WTC11 (cell line): Measurements from ENCODE around the gene RYR2. TPM values are rescaled to one million over a fixed set of nuclear protein-coding genes. Genes with fewer than 3 reads are reported as not detected.

Experiments used
- ATAC-seq: fragments of 200-7000 bp; cut with Tn5 transposase; 2 replicates; pipeline ENCODE4 v1.10.0; 2021; ENCODE audit warnings: mild to moderate bottlenecking, moderate library complexity
- CTCF ChIA-PET: fragments of 300-600 bp; sonication (Branson Sonifier 250); formaldehyde crosslinking; loops from one replicate; lab custom pipeline; 2021; ENCODE audit warnings: antibody characterized with exemption; lab: Charles Lee
- POLR2A ChIA-PET: fragments of 350-600 bp; sonication (Branson Sonifier 250); formaldehyde crosslinking; loops from one replicate; lab custom pipeline; 2021; ENCODE audit warnings: antibody characterized with exemption; lab: Charles Lee
- DNase-seq: peaks from one replicate; pipeline ENCODE4 v3.0.0; 2021; ENCODE audit warnings: low spot score
- H3K27ac Mint-ChIP-seq: 2 replicates; pipeline ENCODE4 v1.8.0; 2021; ENCODE audit warnings: mixed read lengths
- H3K27me3 Mint-ChIP-seq: 2 replicates; pipeline ENCODE4 v1.8.0; 2021; ENCODE audit warnings: low read depth, mild to moderate bottlenecking, moderate library complexity, mixed read lengths
- H3K36me3 Mint-ChIP-seq: 2 replicates; pipeline ENCODE4 v1.8.0; 2021; ENCODE audit warnings: mixed read lengths
- H3K4me1 Mint-ChIP-seq: 2 replicates; pipeline ENCODE4 v1.8.0; 2022; ENCODE audit warnings: mixed read lengths
- H3K4me3 Mint-ChIP-seq: 2 replicates; pipeline ENCODE4 v1.8.0; 2021; ENCODE audit warnings: mild to moderate bottlenecking, moderate library complexity, mixed read lengths
- H3K9me3 Mint-ChIP-seq: 2 replicates; pipeline ENCODE4 v1.8.0; 2021; ENCODE audit warnings: mixed read lengths
- ESRRA ChIP-seq: sonication (generic); formaldehyde crosslinking; IDR thresholded peaks from 2 replicates; pipeline ENCODE4 v1.8.1; 2022; ENCODE audit warnings: mild to moderate bottlenecking, missing genetic modification reagents, borderline replicate concordance
- ETV6 ChIP-seq: sonication (generic); formaldehyde crosslinking; IDR thresholded peaks from 2 replicates; pipeline ENCODE4 v1.8.1; 2022; ENCODE audit warnings: mild to moderate bottlenecking, missing genetic modification reagents
- FOXK1 ChIP-seq: sonication (generic); formaldehyde crosslinking; IDR thresholded peaks from 2 replicates; pipeline ENCODE4 v1.8.0; 2022; ENCODE audit warnings: mild to moderate bottlenecking, moderate library complexity, missing genetic modification reagents
- MLX ChIP-seq: sonication (generic); formaldehyde crosslinking; IDR thresholded peaks from 2 replicates; pipeline ENCODE4 v1.8.1; 2023; ENCODE audit warnings: mild to moderate bottlenecking, missing genetic modification reagents, moderate library complexity
- NFATC4 ChIP-seq: fragments of 250-450 bp; sonication (Bioruptor Pico); IDR thresholded peaks from 2 replicates; pipeline ENCODE4 v1.9.0; 2021; ENCODE audit warnings: mild to moderate bottlenecking
- NR3C1 ChIP-seq: sonication (generic); formaldehyde crosslinking; conservative IDR thresholded peaks from 2 replicates; pipeline ENCODE4 v1.8.1; 2023; ENCODE audit warnings: low read depth, mild to moderate bottlenecking, missing genetic modification reagents
- OVOL2 ChIP-seq: fragments of 250-450 bp; sonication (Bioruptor Pico); IDR thresholded peaks from 2 replicates; pipeline ENCODE4 v1.9.0; 2021; ENCODE audit warnings: mild to moderate bottlenecking, borderline replicate concordance
- PRDM15 ChIP-seq: sonication (generic); formaldehyde crosslinking; IDR thresholded peaks from 2 replicates; pipeline ENCODE4 v1.8.0; 2022; ENCODE audit warnings: missing genetic modification reagents
- RELA ChIP-seq: sonication (generic); formaldehyde crosslinking; IDR thresholded peaks from 2 replicates; pipeline ENCODE4 v1.8.1; 2022; ENCODE audit warnings: missing genetic modification reagents, mild to moderate bottlenecking, borderline replicate concordance
- RORB ChIP-seq: fragments of 250-450 bp; sonication (Bioruptor Pico); IDR thresholded peaks from 2 replicates; pipeline ENCODE4 v1.9.0; 2021; ENCODE audit warnings: mild to moderate bottlenecking
- SMAD3 ChIP-seq: sonication (generic); formaldehyde crosslinking; IDR thresholded peaks from 2 replicates; pipeline ENCODE4 v1.8.0; 2022; ENCODE audit warnings: missing genetic modification reagents, mild to moderate bottlenecking, borderline replicate concordance
- SP1 ChIP-seq: sonication (generic); formaldehyde crosslinking; conservative IDR thresholded peaks from 2 replicates; pipeline ENCODE4 v1.8.1; 2022; ENCODE audit warnings: missing genetic modification reagents
- ZNF138 ChIP-seq: sonication (generic); formaldehyde crosslinking; conservative IDR thresholded peaks from 2 replicates; pipeline ENCODE4 v1.8.1; 2022; ENCODE audit warnings: mild to moderate bottlenecking, moderate library complexity, missing genetic modification reagents
- ZNF396 ChIP-seq: fragments of 250-450 bp; sonication (Bioruptor Pico); IDR thresholded peaks from 2 replicates; pipeline ENCODE4 v1.8.0; 2021; ENCODE audit warnings: mild to moderate bottlenecking, moderate library complexity, borderline replicate concordance
- ZNF416 ChIP-seq: fragments of 250-450 bp; sonication (Bioruptor Pico); IDR thresholded peaks from 2 replicates; pipeline ENCODE4 v1.9.0; 2021; ENCODE audit warnings: mild to moderate bottlenecking, inconsistent platforms
- ZNF671 ChIP-seq: fragments of 250-450 bp; sonication (Bioruptor Pico); IDR thresholded peaks from 2 replicates; pipeline ENCODE4 v1.8.0; 2021; ENCODE audit warnings: mild to moderate bottlenecking
- total RNA-seq: library from RNA; stranded (reverse); gene quantifications from 3 replicates; pipeline ENCODE4 v1.2.3, GENCODE V29; 2021
- TF ChIP-seq, protein P1 (sequence below): sonication (generic); formaldehyde crosslinking; IDR thresholded peaks from 2 replicates; pipeline ENCODE4 v1.8.1; 2022; ENCODE audit warnings: missing genetic modification reagents, borderline replicate concordance
- TF ChIP-seq, protein P2 (sequence below): fragments of 250-450 bp; sonication (Bioruptor Pico); IDR thresholded peaks from 2 replicates; pipeline ENCODE4 v1.9.0; 2021; ENCODE audit warnings: mild to moderate bottlenecking, borderline replicate concordance
- TF ChIP-seq, protein P3 (sequence below): fragments of 250-450 bp; sonication (Bioruptor Pico); IDR thresholded peaks from 2 replicates; pipeline ENCODE4 v1.8.0; 2021; ENCODE audit warnings: mild to moderate bottlenecking
- TF ChIP-seq, protein P4 (sequence below): sonication (generic); formaldehyde crosslinking; IDR thresholded peaks from 2 replicates; pipeline ENCODE4 v1.8.0; 2022; ENCODE audit warnings: mild to moderate bottlenecking, missing genetic modification reagents
- TF ChIP-seq, protein P5 (sequence below): sonication (generic); formaldehyde crosslinking; IDR thresholded peaks from 2 replicates; pipeline ENCODE4 v1.8.1; 2022; ENCODE audit warnings: low read depth, missing genetic modification reagents, borderline replicate concordance

RYR2 gene
- total RNA-seq, 1 experiment from 2014 or later, result 7.9 TPM

GRCh38 chr1:237146241-237146640 lies 104.3 kb downstream of the RYR2 start:
- no peaks in the 10 kb centered on the region for H3K27me3 Mint-ChIP-seq
- POLR2A ChIA-PET, result no interaction called here
- no peaks in the 10 kb centered on the region for H3K9me3 Mint-ChIP-seq
- peaks cover 32% of the 10 kb centered on the region for H3K4me1 Mint-ChIP-seq
- no peak for TF ChIP-seq ZNF416
- no peak for TF ChIP-seq ZNF671 (CRISPR knock-in tag)
- no peak for TF ChIP-seq MLX (CRISPR knock-in tag)
- TF ChIP-seq NR3C1 (CRISPR knock-in tag), result no peak
- TF ChIP-seq SMAD3 (CRISPR knock-in tag), result no peak
- no peak for TF ChIP-seq ETV6 (CRISPR knock-in tag)
- TF ChIP-seq ZNF396 (CRISPR knock-in tag), result no peak
- DNase-seq, result no peak
- H3K36me3 Mint-ChIP-seq, result no peaks in the 10 kb centered on the region
- H3K4me3 Mint-ChIP-seq, result no peak overlapping the region
- no peak overlapping the region for H3K27ac Mint-ChIP-seq
- CTCF ChIA-PET, result interaction anchor here (0.7 kb wide), 1 partner anchor 17 kb away, joined by 3 read pairs; no protein-coding TSS in a partner anchor
- ATAC-seq, result peak; percentile 38; the same call in 1 of the 2 replicates

- Mint-ChIP-seq H3K36me3 (no peaks in the 10 kb centered on the region), H3K27me3 (no peaks in the 10 kb centered on the region), H3K27ac (no peak overlapping the region), H3K9me3 (peaks cover 5% of the 10 kb centered on the region), H3K4me1 (peaks cover 26% of the 10 kb centered on the region), H3K4me3 (no peak overlapping the region)
- ChIA-PET POLR2A (no interaction called here), CTCF (no interaction called here)
- DNase-seq (no peak), ATAC-seq (no peak)
- TF ChIP-seq SP1 (CRISPR knock-in tag), result no peak
- TF ChIP-seq PRDM15, result no peak
- TF ChIP-seq, protein P1, sequence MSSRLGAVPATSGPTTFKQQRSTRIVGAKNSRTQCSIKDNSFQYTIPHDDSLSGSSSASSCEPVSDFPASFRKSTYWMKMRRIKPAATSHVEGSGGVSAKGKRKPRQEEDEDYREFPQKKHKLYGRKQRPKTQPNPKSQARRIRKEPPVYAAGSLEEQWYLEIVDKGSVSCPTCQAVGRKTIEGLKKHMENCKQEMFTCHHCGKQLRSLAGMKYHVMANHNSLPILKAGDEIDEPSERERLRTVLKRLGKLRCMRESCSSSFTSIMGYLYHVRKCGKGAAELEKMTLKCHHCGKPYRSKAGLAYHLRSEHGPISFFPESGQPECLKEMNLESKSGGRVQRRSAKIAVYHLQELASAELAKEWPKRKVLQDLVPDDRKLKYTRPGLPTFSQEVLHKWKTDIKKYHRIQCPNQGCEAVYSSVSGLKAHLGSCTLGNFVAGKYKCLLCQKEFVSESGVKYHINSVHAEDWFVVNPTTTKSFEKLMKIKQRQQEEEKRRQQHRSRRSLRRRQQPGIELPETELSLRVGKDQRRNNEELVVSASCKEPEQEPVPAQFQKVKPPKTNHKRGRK (CRISPR knock-in tag), result no peak
- TF ChIP-seq RELA (CRISPR knock-in tag), result no peak
- TF ChIP-seq ZNF138 (CRISPR knock-in tag), result no peak
- TF ChIP-seq, protein P2, sequence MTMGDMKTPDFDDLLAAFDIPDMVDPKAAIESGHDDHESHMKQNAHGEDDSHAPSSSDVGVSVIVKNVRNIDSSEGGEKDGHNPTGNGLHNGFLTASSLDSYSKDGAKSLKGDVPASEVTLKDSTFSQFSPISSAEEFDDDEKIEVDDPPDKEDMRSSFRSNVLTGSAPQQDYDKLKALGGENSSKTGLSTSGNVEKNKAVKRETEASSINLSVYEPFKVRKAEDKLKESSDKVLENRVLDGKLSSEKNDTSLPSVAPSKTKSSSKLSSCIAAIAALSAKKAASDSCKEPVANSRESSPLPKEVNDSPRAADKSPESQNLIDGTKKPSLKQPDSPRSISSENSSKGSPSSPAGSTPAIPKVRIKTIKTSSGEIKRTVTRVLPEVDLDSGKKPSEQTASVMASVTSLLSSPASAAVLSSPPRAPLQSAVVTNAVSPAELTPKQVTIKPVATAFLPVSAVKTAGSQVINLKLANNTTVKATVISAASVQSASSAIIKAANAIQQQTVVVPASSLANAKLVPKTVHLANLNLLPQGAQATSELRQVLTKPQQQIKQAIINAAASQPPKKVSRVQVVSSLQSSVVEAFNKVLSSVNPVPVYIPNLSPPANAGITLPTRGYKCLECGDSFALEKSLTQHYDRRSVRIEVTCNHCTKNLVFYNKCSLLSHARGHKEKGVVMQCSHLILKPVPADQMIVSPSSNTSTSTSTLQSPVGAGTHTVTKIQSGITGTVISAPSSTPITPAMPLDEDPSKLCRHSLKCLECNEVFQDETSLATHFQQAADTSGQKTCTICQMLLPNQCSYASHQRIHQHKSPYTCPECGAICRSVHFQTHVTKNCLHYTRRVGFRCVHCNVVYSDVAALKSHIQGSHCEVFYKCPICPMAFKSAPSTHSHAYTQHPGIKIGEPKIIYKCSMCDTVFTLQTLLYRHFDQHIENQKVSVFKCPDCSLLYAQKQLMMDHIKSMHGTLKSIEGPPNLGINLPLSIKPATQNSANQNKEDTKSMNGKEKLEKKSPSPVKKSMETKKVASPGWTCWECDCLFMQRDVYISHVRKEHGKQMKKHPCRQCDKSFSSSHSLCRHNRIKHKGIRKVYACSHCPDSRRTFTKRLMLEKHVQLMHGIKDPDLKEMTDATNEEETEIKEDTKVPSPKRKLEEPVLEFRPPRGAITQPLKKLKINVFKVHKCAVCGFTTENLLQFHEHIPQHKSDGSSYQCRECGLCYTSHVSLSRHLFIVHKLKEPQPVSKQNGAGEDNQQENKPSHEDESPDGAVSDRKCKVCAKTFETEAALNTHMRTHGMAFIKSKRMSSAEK (CRISPR knock-in tag), result no peak
- TF ChIP-seq FOXK1 (CRISPR knock-in tag), result no peak
- no peak for TF ChIP-seq RORB (CRISPR knock-in tag)
- TF ChIP-seq ESRRA (CRISPR knock-in tag), result no peak
- no peak for TF ChIP-seq OVOL2 (CRISPR knock-in tag)
- TF ChIP-seq, protein P3, sequence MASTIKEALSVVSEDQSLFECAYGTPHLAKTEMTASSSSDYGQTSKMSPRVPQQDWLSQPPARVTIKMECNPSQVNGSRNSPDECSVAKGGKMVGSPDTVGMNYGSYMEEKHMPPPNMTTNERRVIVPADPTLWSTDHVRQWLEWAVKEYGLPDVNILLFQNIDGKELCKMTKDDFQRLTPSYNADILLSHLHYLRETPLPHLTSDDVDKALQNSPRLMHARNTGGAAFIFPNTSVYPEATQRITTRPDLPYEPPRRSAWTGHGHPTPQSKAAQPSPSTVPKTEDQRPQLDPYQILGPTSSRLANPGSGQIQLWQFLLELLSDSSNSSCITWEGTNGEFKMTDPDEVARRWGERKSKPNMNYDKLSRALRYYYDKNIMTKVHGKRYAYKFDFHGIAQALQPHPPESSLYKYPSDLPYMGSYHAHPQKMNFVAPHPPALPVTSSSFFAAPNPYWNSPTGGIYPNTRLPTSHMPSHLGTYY (CRISPR knock-in tag), result no peak
- TF ChIP-seq, protein P4, sequence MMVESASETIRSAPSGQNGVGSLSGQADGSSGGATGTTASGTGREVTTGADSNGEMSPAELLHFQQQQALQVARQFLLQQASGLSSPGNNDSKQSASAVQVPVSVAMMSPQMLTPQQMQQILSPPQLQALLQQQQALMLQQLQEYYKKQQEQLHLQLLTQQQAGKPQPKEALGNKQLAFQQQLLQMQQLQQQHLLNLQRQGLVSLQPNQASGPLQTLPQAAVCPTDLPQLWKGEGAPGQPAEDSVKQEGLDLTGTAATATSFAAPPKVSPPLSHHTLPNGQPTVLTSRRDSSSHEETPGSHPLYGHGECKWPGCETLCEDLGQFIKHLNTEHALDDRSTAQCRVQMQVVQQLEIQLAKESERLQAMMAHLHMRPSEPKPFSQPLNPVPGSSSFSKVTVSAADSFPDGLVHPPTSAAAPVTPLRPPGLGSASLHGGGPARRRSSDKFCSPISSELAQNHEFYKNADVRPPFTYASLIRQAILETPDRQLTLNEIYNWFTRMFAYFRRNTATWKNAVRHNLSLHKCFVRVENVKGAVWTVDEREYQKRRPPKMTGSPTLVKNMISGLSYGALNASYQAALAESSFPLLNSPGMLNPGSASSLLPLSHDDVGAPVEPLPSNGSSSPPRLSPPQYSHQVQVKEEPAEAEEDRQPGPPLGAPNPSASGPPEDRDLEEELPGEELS, result no peak
- no peak for TF ChIP-seq NFATC4 (CRISPR knock-in tag)
- TF ChIP-seq, protein P5, sequence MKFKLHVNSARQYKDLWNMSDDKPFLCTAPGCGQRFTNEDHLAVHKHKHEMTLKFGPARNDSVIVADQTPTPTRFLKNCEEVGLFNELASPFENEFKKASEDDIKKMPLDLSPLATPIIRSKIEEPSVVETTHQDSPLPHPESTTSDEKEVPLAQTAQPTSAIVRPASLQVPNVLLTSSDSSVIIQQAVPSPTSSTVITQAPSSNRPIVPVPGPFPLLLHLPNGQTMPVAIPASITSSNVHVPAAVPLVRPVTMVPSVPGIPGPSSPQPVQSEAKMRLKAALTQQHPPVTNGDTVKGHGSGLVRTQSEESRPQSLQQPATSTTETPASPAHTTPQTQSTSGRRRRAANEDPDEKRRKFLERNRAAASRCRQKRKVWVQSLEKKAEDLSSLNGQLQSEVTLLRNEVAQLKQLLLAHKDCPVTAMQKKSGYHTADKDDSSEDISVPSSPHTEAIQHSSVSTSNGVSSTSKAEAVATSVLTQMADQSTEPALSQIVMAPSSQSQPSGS (CRISPR knock-in tag), result no peak
These were observed 107.9 kb downstream of the RYR2 start for GRCh38 chr1:237149857-237150256.
